Measurements from ENCODE around the gene AQP5.

DNA sequence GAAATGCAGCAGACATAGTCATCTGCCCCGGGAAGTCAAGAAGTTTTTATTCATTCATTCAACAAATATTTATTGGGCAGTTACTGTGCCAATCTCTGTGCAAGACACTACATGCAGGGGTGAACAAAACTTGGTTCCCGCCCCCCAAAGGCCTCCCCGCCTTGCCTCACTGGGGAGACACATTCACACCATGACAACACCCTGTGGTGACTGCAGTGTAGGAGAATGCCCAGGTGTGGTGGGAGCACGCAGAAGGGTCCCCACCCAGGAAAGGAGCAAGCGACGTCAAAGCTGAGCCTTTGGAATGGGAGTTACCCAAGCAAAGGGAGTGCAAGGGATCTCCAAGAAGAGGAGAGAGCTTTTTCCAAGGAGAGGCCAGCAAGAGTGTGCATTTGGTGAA, 9.5 kb downstream of the AQP5 start:
- TF ChIP-seq, protein P1, sequence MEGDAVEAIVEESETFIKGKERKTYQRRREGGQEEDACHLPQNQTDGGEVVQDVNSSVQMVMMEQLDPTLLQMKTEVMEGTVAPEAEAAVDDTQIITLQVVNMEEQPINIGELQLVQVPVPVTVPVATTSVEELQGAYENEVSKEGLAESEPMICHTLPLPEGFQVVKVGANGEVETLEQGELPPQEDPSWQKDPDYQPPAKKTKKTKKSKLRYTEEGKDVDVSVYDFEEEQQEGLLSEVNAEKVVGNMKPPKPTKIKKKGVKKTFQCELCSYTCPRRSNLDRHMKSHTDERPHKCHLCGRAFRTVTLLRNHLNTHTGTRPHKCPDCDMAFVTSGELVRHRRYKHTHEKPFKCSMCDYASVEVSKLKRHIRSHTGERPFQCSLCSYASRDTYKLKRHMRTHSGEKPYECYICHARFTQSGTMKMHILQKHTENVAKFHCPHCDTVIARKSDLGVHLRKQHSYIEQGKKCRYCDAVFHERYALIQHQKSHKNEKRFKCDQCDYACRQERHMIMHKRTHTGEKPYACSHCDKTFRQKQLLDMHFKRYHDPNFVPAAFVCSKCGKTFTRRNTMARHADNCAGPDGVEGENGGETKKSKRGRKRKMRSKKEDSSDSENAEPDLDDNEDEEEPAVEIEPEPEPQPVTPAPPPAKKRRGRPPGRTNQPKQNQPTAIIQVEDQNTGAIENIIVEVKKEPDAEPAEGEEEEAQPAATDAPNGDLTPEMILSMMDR (conservative IDR thresholded peaks at IDR 0.05) = no peak
- no peak for TF ChIP-seq ZFX (IDR thresholded peaks at IDR 0.05)

Data from C4-2B (cell line).